Measurements from ENCODE around the gene ZNF467. TPM values are rescaled to one million over a fixed set of nuclear protein-coding genes. Genes with fewer than 3 reads are reported as not detected.

The ZNF467 gene
- total and polyA plus RNA-seq, 9 donors = 2.3 to 23.7 (median 11.4) TPM

DNA sequence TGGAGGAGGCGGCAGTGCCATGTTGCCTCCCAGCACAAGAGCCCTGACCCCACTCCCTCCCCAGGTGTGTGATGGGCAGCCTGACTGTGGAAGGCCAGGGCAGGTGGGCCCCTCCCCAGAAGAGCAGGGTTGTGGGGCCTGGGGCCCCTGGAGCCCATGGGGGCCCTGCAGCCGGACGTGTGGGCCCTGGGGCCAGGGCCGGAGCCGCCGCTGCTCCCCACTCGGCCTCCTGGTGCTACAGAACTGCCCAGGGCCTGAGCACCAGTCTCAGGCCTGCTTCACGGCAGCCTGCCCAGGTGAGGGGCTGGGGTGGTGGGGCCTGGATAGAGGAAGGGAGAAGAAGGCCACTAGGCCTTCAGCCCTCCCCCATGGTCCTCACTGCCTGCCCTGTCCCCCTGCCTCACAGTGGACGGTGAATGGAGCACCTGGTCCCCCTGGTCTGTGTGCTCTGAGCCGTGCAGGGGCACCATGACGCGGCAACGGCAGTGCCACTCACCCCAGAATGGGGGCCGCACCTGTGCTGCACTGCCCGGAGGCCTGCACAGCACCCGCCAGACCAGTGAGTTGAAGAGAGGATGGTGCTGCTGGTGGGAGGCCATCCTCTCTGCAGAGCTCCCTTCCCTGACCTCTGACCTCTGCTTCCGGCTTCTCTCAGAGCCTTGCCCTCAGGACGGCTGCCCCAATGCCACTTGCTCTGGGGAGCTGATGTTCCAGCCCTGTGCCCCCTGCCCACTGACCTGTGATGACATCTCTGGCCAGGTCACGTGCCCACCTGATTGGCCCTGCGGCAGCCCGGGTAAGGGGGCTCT is 18.2 kb upstream of the ZNF467 start:
- H3K36me3 ChIP-seq = no peaks in the 10 kb centered on the region
- no peak overlapping the region for H3K27ac ChIP-seq
- no peak for TF ChIP-seq EP300 (IDR thresholded peaks at IDR 0.05)
- TF ChIP-seq, protein P1, sequence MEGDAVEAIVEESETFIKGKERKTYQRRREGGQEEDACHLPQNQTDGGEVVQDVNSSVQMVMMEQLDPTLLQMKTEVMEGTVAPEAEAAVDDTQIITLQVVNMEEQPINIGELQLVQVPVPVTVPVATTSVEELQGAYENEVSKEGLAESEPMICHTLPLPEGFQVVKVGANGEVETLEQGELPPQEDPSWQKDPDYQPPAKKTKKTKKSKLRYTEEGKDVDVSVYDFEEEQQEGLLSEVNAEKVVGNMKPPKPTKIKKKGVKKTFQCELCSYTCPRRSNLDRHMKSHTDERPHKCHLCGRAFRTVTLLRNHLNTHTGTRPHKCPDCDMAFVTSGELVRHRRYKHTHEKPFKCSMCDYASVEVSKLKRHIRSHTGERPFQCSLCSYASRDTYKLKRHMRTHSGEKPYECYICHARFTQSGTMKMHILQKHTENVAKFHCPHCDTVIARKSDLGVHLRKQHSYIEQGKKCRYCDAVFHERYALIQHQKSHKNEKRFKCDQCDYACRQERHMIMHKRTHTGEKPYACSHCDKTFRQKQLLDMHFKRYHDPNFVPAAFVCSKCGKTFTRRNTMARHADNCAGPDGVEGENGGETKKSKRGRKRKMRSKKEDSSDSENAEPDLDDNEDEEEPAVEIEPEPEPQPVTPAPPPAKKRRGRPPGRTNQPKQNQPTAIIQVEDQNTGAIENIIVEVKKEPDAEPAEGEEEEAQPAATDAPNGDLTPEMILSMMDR (IDR thresholded peaks at IDR 0.05) = no peak
- TF ChIP-seq POLR2A (IDR thresholded peaks at IDR 0.05) = no peak
- no peaks in the 10 kb centered on the region for H3K9me3 ChIP-seq
- no peak overlapping the region for H3K4me3 ChIP-seq
- intact Hi-C loops (cut with DNase I) = no loop called here
- no peaks in the 10 kb centered on the region for H3K27me3 ChIP-seq
- H3K4me1 ChIP-seq (ENCODE audit: insufficient read depth) = no peaks in the 10 kb centered on the region
- no peak for DNase-seq
- WGBS, 3 donors = 91 to 93% (median 92%) methylated on average over 19 to 21 of the region's 21 CpGs

DNA sequence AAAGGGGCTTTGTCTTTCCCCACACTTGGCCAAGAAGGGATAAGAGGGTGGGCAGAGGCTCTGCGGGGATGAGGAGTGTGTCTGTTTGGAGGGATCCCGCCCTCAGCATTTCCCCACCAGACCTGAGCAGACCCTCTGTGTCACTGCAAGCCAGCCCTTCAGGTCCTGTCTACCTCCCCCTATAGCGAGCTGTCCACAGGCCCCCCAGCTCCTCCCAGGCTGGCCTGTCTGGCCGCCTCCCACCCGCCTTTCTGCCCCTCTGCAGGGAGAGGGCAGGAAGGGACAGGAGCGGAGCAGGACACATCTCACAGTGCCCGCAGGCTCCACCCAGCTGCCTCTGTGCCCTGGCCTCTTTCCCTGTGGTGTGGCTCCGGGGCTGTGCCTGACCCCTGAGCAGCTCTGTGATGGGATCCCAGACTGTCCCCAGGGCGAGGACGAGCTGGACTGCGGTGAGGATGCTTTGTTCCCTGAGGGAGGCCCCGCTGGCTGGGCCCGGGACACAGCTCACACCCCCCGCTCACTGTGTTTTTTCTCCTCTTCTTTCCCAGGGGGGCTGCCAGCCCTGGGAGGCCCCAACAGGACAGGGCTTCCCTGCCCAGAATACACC is 17.5 kb upstream of the ZNF467 start:
- 87 to 93% (median 88%) methylated on average over 14 of the region's 14 CpGs for WGBS, 3 donors
- TF ChIP-seq, protein P1 (IDR thresholded peaks at IDR 0.05) = no peak
- TF ChIP-seq EP300 (IDR thresholded peaks at IDR 0.05) (no peak), POLR2A (IDR thresholded peaks at IDR 0.05) (no peak)

DNA sequence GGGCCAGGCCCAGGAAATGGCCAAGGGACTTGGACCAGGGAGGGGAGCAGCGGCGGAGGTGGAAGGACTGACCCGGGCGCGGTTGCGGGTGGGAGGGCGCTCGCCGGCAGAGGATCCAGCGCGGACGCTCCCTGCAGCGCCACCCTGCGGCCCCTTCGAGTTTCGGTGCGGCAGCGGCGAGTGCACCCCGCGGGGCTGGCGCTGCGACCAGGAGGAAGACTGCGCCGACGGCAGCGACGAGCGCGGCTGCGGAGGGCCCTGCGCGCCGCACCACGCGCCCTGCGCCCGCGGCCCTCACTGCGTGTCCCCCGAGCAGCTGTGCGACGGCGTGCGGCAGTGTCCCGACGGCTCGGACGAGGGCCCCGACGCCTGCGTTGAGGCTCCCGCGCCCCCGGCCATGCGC is 16.8 kb upstream of the ZNF467 start:
- Histone ChIP-seq H3K4me3 (no peak overlapping the region), H3K4me1 (ENCODE audit: insufficient read depth) (no peaks in the 10 kb centered on the region), H3K27ac (no peak overlapping the region), H3K36me3 (no peaks in the 10 kb centered on the region), H3K9me3 (no peaks in the 10 kb centered on the region), H3K27me3 (no peaks in the 10 kb centered on the region)
- WGBS, 3 donors = 1 to 13% (median 7%) methylated on average over 20 to 56 of the region's 56 CpGs
- intact Hi-C loops (cut with DNase I) = no loop called here
- TF ChIP-seq EP300 (IDR thresholded peaks at IDR 0.05) (no peak), POLR2A (IDR thresholded peaks at IDR 0.05) (no peak)
- TF ChIP-seq, protein P1 (IDR thresholded peaks at IDR 0.05) = no peak
- no peak for DNase-seq

More for the DNA sequence above, 17.5 kb upstream of the ZNF467 start:
- no peaks in the 10 kb centered on the region for H3K27me3 ChIP-seq
- no peak for DNase-seq
- intact Hi-C loops (cut with DNase I) = no loop called here
- no peaks in the 10 kb centered on the region for H3K9me3 ChIP-seq
- H3K4me3 ChIP-seq = no peak overlapping the region
- H3K4me1 ChIP-seq (ENCODE audit: insufficient read depth) = no peaks in the 10 kb centered on the region
- H3K27ac ChIP-seq = no peak overlapping the region
- H3K36me3 ChIP-seq = no peaks in the 10 kb centered on the region

DNA sequence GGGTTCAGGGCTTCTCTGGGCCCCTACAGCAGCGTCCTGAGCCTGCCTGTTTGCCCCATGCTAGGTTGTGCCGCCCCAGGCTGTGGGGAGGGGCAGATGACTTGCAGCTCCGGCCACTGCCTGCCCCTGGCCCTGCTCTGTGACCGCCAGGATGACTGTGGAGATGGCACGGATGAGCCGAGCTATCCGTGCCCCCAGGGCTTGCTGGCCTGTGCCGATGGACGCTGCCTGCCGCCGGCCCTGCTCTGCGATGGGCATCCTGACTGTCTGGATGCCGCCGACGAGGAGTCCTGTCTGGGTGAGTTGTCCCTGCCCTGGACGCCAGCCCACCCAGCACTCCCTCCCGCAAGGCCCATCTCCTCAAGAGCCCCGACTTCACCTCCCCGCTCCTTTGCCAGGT is 15.7 kb upstream of the ZNF467 start:
- intact Hi-C loops (cut with DNase I) = no loop called here
- H3K4me1 ChIP-seq (ENCODE audit: insufficient read depth) = no peaks in the 10 kb centered on the region
- no peak for DNase-seq
- no peaks in the 10 kb centered on the region for H3K27me3 ChIP-seq
- WGBS, 3 donors = 80 to 84% (median 80%) methylated on average over 18 to 19 of the region's 19 CpGs
- no peak overlapping the region for H3K27ac ChIP-seq
- TF ChIP-seq EP300 (IDR thresholded peaks at IDR 0.05) (no peak), POLR2A (IDR thresholded peaks at IDR 0.05) (no peak)
- TF ChIP-seq, protein P1 (IDR thresholded peaks at IDR 0.05) = no peak
- no peaks in the 10 kb centered on the region for H3K36me3 ChIP-seq
- no peaks in the 10 kb centered on the region for H3K9me3 ChIP-seq
- no peak overlapping the region for H3K4me3 ChIP-seq

Data from ovary (tissue), 9 donors.